K562 (cell line): ENCODE measurements around the gene GALNS. TPM values are rescaled to one million over a fixed set of nuclear protein-coding genes. Genes with fewer than 3 reads are reported as not detected.

Source experiments
- ATAC-seq: fragments of 200-7000 bp; cut with Tn5 transposase; 3 replicates; pipeline ENCODE4 v1.9.1; 2020; ENCODE audit warnings: moderate library complexity
- BruUV-seq: library from RNA; stranded (reverse); fragments of 400-500 nt; replicated peaks from 2 replicates; lab custom pipeline; 2021; lab: Mats Ljungman, UMichigan
- CTCF ChIA-PET: fragments of 300-600 bp; formaldehyde crosslinking; extraction: SDS; loops from one replicate; lab custom pipeline; 2021; ENCODE audit warnings: low intra/inter-chr PET ratio; lab: Yijun Ruan, JAX
- POLR2A ChIA-PET: fragments of 300-600, 350-650 bp; sonication (Branson Sonifier 250); formaldehyde crosslinking; extraction: SDS; loops from one replicate; lab custom pipeline; 2021; ENCODE audit warnings: antibody characterized with exemption, inconsistent platforms; lab: Yijun Ruan, JAX
- DNase-seq, 4 experiments: peaks; one replicate each; pipeline versions ENCODE4 v3.0.0 to v3.0.0-alpha.2; 2011 to 2018; ENCODE audit warnings: low spot score in 3 of 4, mixed read lengths in 3 of 4; ENCODE audit errors: extremely low read depth in 1 of 4
- FAIRE-seq: peaks from 2 replicates; lab custom pipeline; 2011; peaks lifted over from hg19 to GRCh38; lab: Jason Lieb, UNC
- H2AFZ ChIP-seq: 2 replicates; pipeline ENCODE4 v1.6.0; 2011; ENCODE audit warnings: low read depth, low read length, control low read depth, inconsistent platforms
- H3K27ac ChIP-seq: fragments of 200-600 bp; 3 replicates; pipeline ENCODE4 v1.8.0; 2011; ENCODE audit warnings: low read depth, mild to moderate bottlenecking, control low read depth, inconsistent platforms, low read length, moderate library complexity, mixed read lengths; ENCODE audit errors: extremely low read depth
- H3K27me3 ChIP-seq, 2 experiments: fragments of 300-600 bp in 1 of 2; 2 replicates in 1 of 2; 3 replicates in 1 of 2; pipeline versions ENCODE4 v1.6.0 to v1.8.0; 2011; ENCODE audit warnings: inconsistent platforms in 2 of 2, low read length in 2 of 2, mild to moderate bottlenecking in 1 of 2, mixed read lengths in 1 of 2, moderate library complexity in 1 of 2; ENCODE audit not compliant: control insufficient read depth in 2 of 2, insufficient read depth in 2 of 2
- H3K36me3 ChIP-seq: fragments of 300-600 bp; 3 replicates; pipeline ENCODE4 v1.8.0; 2011; ENCODE audit warnings: mild to moderate bottlenecking, low read length, inconsistent platforms; ENCODE audit not compliant: control insufficient read depth, insufficient read depth
- H3K4me1 ChIP-seq, 2 experiments: fragments of 200-600 bp in 1 of 2; replicated peaks in 1 of 2; 2 replicates in 1 of 2; 3 replicates in 1 of 2; pipeline versions ENCODE4 v1.5.1 to v1.8.0; 2011; ENCODE audit warnings: inconsistent platforms in 2 of 2, low read length in 2 of 2, mild to moderate bottlenecking in 1 of 2, mixed read lengths in 1 of 2, moderate library complexity in 1 of 2; ENCODE audit not compliant: control insufficient read depth in 2 of 2, insufficient read depth in 2 of 2
- H3K4me2 ChIP-seq: 2 replicates; pipeline ENCODE4 v1.6.1; 2011; ENCODE audit warnings: low read length, control low read depth, inconsistent platforms, mixed read lengths; ENCODE audit not compliant: insufficient read depth
- H3K4me3 ChIP-seq: fragments of 200-600 bp; sonication (generic), shearing (Covaris generic); 2 replicates; pipeline ENCODE4 v1.5.1; 2016; ENCODE audit warnings: control low read depth, inconsistent platforms
- H3K79me2 ChIP-seq: fragments of 200-600 bp; 3 replicates; pipeline ENCODE4 v1.8.0; 2011; ENCODE audit warnings: low read length, inconsistent platforms; ENCODE audit not compliant: control insufficient read depth, insufficient read depth
- H3K9ac ChIP-seq, 2 experiments: 2 replicates each; pipeline versions ENCODE4 v1.6.0 to v1.6.1; 2011; ENCODE audit warnings: low read depth in 2 of 2, low read length in 2 of 2, control low read depth in 1 of 2, inconsistent platforms in 1 of 2, mild to moderate bottlenecking in 1 of 2, mixed read lengths in 1 of 2; ENCODE audit not compliant: insufficient read depth in 1 of 2
- H3K9me1 ChIP-seq: one replicate; pipeline ENCODE4 v1.6.0; 2011; ENCODE audit warnings: inconsistent platforms, mild to moderate bottlenecking, low read length, moderate library complexity; ENCODE audit not compliant: control insufficient read depth, insufficient read depth
- H3K9me3 ChIP-seq: replicated peaks from 2 replicates; pipeline ENCODE4 v1.5.1; 2011; ENCODE audit warnings: low read depth, low read length, inconsistent platforms; ENCODE audit not compliant: control insufficient read depth, insufficient read depth
- H4K20me1 ChIP-seq: replicated peaks from 2 replicates; pipeline ENCODE4 v1.6.1; 2011; ENCODE audit warnings: low read length, inconsistent platforms, mixed read lengths; ENCODE audit not compliant: control insufficient read depth, insufficient read depth
- KDM4B ChIP-seq, 2 experiments: fragments of 450-650 bp in 1 of 2; sonication (generic) in 1 of 2; IDR thresholded peaks; 2 replicates each; pipeline ENCODE4 v1.6.1; 2016 to 2017; ENCODE audit warnings: borderline replicate concordance in 2 of 2, antibody characterized with exemption in 1 of 2, low read depth in 1 of 2, mild to moderate bottlenecking in 1 of 2
- MCM2 ChIP-seq: fragments of 450-650 bp; IDR thresholded peaks from 2 replicates; pipeline ENCODE4 v1.6.1; 2017; ENCODE audit warnings: low read depth, mild to moderate bottlenecking
- NELFE ChIP-seq: IDR thresholded peaks from 2 replicates; pipeline ENCODE4 v1.6.1; 2011; ENCODE audit warnings: mild to moderate bottlenecking; ENCODE audit not compliant: insufficient read depth, insufficient read length
- RB1 ChIP-seq: fragments of 450-650 bp; IDR thresholded peaks from 2 replicates; pipeline ENCODE4 v1.6.1; 2017; ENCODE audit warnings: low read depth, mild to moderate bottlenecking
- RFX1 ChIP-seq: fragments of 450-650 bp; IDR thresholded peaks from 2 replicates; pipeline ENCODE4 v1.6.1; 2016; ENCODE audit warnings: mild to moderate bottlenecking, moderate library complexity
- RNF2 ChIP-seq: sonication (generic); IDR thresholded peaks from 2 replicates; pipeline ENCODE4 v1.6.1; 2016
- SPI1 ChIP-seq: IDR thresholded peaks from 2 replicates; pipeline ENCODE4 v1.6.1; 2011; ENCODE audit warnings: low read depth, low read length, control low read depth, borderline replicate concordance
- ZNF197 ChIP-seq: fragments of 200-800 bp; sonication (Bioruptor generic); IDR thresholded peaks from 2 replicates; pipeline ENCODE4 v1.6.1; 2016; ENCODE audit warnings: low read depth, missing genetic modification characterization, missing compliant biosample characterization
- ZNF76 ChIP-seq: fragments of 250-450 bp; sonication (Bioruptor Pico); IDR thresholded peaks from 2 replicates; pipeline ENCODE4 v1.4.0; 2020; ENCODE audit warnings: mild to moderate bottlenecking, moderate library complexity, borderline replicate concordance
- WGBS: fragments of 100-300 bp; shearing (Covaris generic); methylation state at CpG from one replicate; pipeline ENCODE4 v1.1.6; 2016; ENCODE audit warnings: low coverage, mixed read lengths; ENCODE audit not compliant: insufficient coverage; ENCODE audit errors: missing lambda C conversion rate; 5-methylcytosine and 5-hydroxymethylcytosine counted together
- in situ Hi-C: fragments of 300-500 bp; cut with MboI; formaldehyde crosslinking; loops from 4 replicates; pipeline ENCODE4 v1.15.0; 2018; ENCODE audit warnings: inconsistent platforms, mixed read lengths
- intact Hi-C: fragments of 100-400 bp; cut with micrococcal nuclease; formaldehyde crosslinking; loops from 2 replicates; pipeline ENCODE4 v1.14.2; 2022
- polyA plus RNA-seq, 8 experiments: library from polyadenylated mRNA; depleted of rRNA in 4 of 8; stranded (reverse) in 5 of 8; unstranded in 3 of 8; fragments of >200 nt; fragmentation: Nextera tagmentation in 2 of 8; fragmentation: Illumina TruSeq in 1 of 8; extraction: Ambion mirVana in 2 of 8; extraction: Trizol in 1 of 8; gene quantifications; 2 replicates each; pipeline versions ENCODE4 v1.2.1 to v1.2.3, GENCODE V29; 2011 to 2014; ENCODE audit warnings: inconsistent platforms in 1 of 8, missing spikeins in 1 of 8
- total RNA-seq, 7 experiments: library from RNA; depleted of rRNA in 6 of 7; stranded (reverse); fragments of >200 nt in 6 of 7; fragmentation: Illumina TruSeq in 2 of 7; extraction: Trizol in 2 of 7; gene quantifications; 2 replicates each; pipeline versions ENCODE4 v1.2.1 to v1.2.3, GENCODE V29; 2011 to 2021; ENCODE audit warnings: low replicate concordance in 1 of 7
- TF ChIP-seq, protein P1 (sequence below): fragments of 250-450 bp; sonication (Bioruptor Pico); IDR thresholded peaks from 2 replicates; pipeline ENCODE4 v1.6.1; 2021; ENCODE audit warnings: mild to moderate bottlenecking
- TF ChIP-seq, protein P2 (sequence below): sonication (generic); formaldehyde crosslinking; IDR thresholded peaks from 2 replicates; pipeline ENCODE4 v1.8.0; 2022; ENCODE audit warnings: mild to moderate bottlenecking, missing genetic modification reagents
- TF ChIP-seq, protein P3 (sequence below), 3 experiments: fragments of 200-800 bp in 1 of 3; sonication (Bioruptor generic) in 1 of 3; sonication (generic) in 1 of 3; formaldehyde crosslinking in 1 of 3; IDR thresholded peaks; 2 replicates each; pipeline versions ENCODE4 v1.6.1 to v1.8.0; 2016 to 2022; ENCODE audit warnings: mild to moderate bottlenecking in 2 of 3, missing compliant biosample characterization in 2 of 3, missing genetic modification characterization in 2 of 3, missing genetic modification reagents in 1 of 3
- TF ChIP-seq, protein P4 (sequence below): fragments of 450-650 bp; conservative IDR thresholded peaks from 2 replicates; pipeline ENCODE4 v1.6.1; 2016; ENCODE audit warnings: missing genetic modification characterization, low read depth, mild to moderate bottlenecking, control low read depth, missing compliant biosample characterization
- TF ChIP-seq, protein P5 (sequence below): fragments of 450-650 bp; IDR thresholded peaks from 2 replicates; pipeline ENCODE4 v1.7.1; 2018; ENCODE audit warnings: mild to moderate bottlenecking, low read depth; ENCODE audit not compliant: partially characterized antibody

The GALNS gene
- total and polyA plus RNA-seq, 9 of the 15 experiments (the other 6 are each of a cell fraction or from before 2014, with no cell fraction given), result 0.38 to 13.2 (median 4.3) TPM

DNA sequence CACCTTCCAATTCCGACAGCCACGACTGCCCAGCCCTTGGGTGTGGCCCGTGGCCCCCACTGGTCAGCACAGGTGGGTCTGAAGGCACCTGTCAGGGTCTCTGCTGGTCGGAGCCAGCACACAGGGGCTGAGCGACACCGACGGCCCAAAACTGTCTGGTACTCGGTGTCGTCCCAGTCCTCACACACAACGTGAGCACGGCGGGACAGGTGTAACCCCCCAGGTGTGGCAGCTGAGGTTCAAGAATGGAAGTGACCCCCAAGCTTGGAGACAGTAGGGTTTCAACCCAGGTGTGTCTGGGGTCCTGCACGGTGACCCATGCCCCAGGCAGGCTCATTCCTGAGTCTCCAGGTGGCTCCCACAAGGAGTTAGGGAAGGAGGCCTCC lies 1.0 kb downstream of the GALNS start:
- in situ Hi-C loops, result no loop called here
- Histone ChIP-seq H2AFZ (no peak overlapping the region), H3K4me3 (peak overlapping the region; percentile 37; the same call in 1 of the 2 replicates), H3K9me1 (peaks cover 6% of the 10 kb centered on the region), H3K9me3 (no peaks in the 10 kb centered on the region), H3K4me2 (peak overlapping the region; percentile 76), H3K27ac (no peak overlapping the region), H3K4me1 (peaks cover 8 to 45% of the 10 kb centered on the region in 2 experiments), H3K36me3 (peaks cover 33% of the 10 kb centered on the region; the same call in 2 of the 3 replicates), H3K9ac (peak overlapping the region; percentile 31 to 93; a peak in 3 of 4 replicates), H4K20me1 (no peaks in the 10 kb centered on the region; the same call in 1 of the 2 replicates), H3K27me3 (no peaks in the 10 kb centered on the region), H3K79me2 (peaks cover 23% of the 10 kb centered on the region)
- 79% methylated on average over 13 of the region's 13 CpGs for WGBS
- ChIA-PET CTCF (no interaction called here), POLR2A (interaction anchor here (0.7 kb wide), 2 partner anchors 258 to 260 kb away, joined by 3 read pairs; no protein-coding TSS in a partner anchor)
- BruUV-seq, result TSS peak; percentile 42
- intact Hi-C loops, result loop anchor here (2.0 kb wide), 1 partner anchor 43 kb away; no protein-coding TSS in a partner anchor
- no peak for ATAC-seq
- FAIRE-seq, result no peak
- TF ChIP-seq SPI1 (no peak), ZNF197 (no peak), NELFE (no peak), KDM4B (IDR thresholded peaks at IDR 0.05; ENCODE audit: borderline replicate concordance in 2 of 2, low read depth in 1 of 2) (no peak), RB1 (no peak), RFX1 (no peak), MCM2 (no peak), RNF2 (no peak), ZNF76 (CRISPR knock-in tag) (no peak)
- TF ChIP-seq, protein P1, sequence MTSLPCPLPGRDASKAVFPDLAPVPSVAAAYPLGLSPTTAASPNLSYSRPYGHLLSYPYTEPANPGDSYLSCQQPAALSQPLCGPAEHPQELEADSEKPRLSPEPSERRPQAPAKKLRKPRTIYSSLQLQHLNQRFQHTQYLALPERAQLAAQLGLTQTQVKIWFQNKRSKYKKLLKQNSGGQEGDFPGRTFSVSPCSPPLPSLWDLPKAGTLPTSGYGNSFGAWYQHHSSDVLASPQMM (CRISPR knock-in tag), result no peak
- TF ChIP-seq, protein P2, sequence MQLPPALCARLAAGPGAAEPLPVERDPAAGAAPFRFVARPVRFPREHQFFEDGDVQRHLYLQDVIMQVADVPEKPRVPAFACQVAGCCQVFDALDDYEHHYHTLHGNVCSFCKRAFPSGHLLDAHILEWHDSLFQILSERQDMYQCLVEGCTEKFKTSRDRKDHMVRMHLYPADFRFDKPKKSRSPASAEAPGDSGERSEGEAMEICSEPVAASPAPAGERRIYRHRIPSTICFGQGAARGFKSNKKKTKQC (CRISPR knock-in tag), result no peak
- TF ChIP-seq, protein P3, sequence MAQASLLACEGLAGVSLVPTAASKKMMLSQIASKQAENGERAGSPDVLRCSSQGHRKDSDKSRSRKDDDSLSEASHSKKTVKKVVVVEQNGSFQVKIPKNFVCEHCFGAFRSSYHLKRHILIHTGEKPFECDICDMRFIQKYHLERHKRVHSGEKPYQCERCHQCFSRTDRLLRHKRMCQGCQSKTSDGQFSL (CRISPR knock-in tag; IDR thresholded peaks at IDR 0.05), result no peak
- TF ChIP-seq, protein P3 (tag; IDR thresholded peaks at IDR 0.05), result no peak
- TF ChIP-seq, protein P4, sequence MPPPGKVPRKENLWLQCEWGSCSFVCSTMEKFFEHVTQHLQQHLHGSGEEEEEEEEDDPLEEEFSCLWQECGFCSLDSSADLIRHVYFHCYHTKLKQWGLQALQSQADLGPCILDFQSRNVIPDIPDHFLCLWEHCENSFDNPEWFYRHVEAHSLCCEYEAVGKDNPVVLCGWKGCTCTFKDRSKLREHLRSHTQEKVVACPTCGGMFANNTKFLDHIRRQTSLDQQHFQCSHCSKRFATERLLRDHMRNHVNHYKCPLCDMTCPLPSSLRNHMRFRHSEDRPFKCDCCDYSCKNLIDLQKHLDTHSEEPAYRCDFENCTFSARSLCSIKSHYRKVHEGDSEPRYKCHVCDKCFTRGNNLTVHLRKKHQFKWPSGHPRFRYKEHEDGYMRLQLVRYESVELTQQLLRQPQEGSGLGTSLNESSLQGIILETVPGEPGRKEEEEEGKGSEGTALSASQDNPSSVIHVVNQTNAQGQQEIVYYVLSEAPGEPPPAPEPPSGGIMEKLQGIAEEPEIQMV (tag), result no peak
- TF ChIP-seq, protein P5, sequence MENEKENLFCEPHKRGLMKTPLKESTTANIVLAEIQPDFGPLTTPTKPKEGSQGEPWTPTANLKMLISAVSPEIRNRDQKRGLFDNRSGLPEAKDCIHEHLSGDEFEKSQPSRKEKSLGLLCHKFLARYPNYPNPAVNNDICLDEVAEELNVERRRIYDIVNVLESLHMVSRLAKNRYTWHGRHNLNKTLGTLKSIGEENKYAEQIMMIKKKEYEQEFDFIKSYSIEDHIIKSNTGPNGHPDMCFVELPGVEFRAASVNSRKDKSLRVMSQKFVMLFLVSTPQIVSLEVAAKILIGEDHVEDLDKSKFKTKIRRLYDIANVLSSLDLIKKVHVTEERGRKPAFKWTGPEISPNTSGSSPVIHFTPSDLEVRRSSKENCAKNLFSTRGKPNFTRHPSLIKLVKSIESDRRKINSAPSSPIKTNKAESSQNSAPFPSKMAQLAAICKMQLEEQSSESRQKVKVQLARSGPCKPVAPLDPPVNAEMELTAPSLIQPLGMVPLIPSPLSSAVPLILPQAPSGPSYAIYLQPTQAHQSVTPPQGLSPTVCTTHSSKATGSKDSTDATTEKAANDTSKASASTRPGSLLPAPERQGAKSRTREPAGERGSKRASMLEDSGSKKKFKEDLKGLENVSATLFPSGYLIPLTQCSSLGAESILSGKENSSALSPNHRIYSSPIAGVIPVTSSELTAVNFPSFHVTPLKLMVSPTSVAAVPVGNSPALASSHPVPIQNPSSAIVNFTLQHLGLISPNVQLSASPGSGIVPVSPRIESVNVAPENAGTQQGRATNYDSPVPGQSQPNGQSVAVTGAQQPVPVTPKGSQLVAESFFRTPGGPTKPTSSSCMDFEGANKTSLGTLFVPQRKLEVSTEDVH, result no peak
- DNase-seq, result no peak
